ENCODE results near the gene LY6G6F.

The LY6G6F gene, protein sequence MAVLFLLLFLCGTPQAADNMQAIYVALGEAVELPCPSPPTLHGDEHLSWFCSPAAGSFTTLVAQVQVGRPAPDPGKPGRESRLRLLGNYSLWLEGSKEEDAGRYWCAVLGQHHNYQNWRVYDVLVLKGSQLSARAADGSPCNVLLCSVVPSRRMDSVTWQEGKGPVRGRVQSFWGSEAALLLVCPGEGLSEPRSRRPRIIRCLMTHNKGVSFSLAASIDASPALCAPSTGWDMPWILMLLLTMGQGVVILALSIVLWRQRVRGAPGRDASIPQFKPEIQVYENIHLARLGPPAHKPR

GRCh38 chr6:31706599-31706998, at the start of gene LY6G6F:
Gene LY6G6F (plus strand): TSS chr6:31706866. CDS start chr6:31706907, 41 bp downstream.
- DNase-seq, result no peak

- DNase-seq, result no peak
Observed at GRCh38 chr6:31657406-31658157, 49.1 kb upstream of the LY6G6F start.

DNA sequence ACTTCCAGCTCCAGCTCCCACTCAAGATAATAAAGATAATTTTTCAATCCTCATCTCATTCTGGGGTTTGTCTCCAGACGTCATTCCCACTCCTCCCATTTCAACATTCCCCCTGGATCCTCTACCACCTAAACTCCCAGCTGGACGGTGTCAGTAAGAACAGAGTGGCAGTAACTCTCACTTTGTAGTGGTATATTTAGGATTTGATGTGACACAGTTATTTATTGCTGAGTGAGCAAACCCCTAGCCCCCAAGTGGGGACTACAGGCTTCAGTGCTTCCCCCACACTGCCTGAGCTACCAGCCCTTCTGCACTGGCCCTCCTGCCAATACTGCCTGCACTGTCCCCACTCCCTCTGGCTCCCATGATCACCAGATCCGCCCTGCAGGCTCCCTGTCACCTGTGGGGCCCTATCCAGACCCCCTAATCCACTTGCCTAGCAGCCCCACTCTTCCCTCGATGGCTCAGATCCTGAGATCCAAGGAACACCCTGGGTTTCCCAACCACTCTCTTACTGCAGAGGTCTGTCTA, 48.4 kb upstream of the LY6G6F start:
- DNase-seq, result no peak

DNA sequence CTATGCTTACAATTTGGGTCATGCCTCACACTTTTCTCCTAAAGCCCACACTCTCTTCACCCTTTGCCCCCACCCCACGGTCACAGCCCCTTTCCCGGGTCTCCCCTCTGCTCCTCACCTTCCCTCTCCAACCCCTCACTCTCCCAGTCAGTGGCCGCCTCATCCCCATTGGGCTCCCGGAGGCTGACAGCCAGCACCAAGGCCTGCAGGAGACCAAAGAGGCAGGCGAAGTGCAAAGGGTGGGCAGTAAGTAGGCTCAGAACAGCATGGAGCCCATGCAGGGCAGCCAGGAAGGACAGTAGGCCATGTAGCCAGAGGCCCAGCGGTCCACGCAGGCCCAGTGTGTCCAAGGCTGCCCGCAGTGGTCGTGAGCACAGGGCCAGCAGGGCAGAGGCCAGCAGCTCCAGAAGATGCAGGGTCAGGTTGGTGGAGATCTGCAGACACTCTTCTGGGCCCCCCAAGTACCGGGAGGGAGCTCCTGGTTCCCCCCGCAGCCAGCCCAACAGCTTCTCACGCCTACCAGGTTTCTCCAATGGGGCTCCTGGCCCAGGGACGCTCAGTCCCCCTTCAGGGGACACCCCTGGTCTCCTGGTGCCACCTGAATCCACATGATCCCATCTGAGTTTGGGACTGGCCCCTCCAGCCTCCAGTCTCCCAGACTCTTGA, 47.5 kb upstream of the LY6G6F start:
- no peak for DNase-seq

DNA sequence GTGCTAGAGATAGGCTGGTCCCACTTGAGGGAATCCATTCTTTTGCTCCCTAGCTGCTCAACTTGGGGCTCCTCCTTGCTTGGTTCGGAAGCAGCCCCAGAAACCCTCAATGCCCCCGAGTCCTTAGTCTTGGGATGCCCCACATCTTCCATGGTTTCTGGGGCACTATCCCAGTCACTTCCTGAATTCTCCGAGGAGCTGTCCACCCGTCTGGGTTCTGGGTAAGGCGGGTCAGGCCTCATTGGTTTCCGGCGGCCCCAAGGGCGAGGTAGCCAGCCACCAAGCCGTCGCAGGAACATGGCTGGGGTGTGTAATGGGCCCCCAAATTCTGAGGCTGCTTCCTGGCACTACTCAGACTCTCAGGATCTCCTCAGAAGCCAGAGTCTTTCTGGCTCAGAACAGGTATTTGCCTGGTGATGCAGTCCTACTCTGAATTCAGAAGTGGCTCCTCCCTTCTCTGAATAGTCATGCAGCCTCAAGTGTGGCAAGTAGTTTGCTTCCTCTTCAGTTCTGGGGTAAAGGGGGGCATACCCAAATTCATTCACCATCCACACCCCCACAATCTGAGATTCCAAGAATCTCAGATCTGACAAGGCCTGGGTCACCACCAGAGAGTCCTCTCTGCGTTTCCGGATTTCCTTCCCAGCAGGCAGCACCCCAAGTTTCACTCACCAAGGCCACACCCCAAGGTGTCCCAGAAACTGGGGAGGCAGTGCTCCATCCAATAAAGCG, 46.9 kb upstream of the LY6G6F start:
- DNase-seq, result no peak

GRCh38 chr6:31660381-31661261, 46.0 kb upstream of the LY6G6F start, which contains the start of gene C6orf47:
Gene C6orf47 (minus strand): TSS chr6:31660778. CDS start chr6:31659947, 831 bp downstream.
- DNase-seq, result no peak

GRCh38 chr6:31661262-31662123, 45.2 kb upstream of the LY6G6F start:
- no peak for DNase-seq

DNA sequence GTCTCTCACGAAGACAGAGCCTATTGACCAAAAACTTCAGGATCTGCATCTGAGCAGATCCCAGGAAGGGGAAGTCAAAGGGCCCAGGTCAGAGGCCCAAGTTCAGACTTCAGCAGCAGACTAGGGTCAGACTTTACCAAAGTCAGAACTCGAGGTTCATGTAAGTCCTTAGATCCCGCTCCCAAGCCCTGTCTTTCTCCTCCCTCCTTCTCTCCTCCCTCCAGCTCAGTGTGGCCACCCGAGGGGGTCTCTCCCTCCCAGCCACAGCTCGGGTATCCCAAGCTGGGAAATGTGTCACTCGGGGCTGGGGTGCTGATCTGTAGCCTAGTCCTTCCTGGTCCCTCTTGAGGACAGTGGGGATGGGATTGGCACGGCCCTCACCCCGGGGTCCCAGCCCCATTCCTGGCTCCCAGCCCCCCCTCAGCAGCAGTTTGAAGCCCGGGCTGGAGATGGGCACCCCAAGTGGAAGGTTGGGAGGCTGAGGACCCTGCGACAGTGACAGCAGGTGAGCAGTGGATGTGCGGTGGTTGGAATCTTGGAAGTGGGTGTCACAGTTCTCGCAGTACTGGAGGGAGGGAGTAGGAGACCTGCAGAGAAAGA, 44.4 kb upstream of the LY6G6F start:
- DNase-seq, result no peak

DNA sequence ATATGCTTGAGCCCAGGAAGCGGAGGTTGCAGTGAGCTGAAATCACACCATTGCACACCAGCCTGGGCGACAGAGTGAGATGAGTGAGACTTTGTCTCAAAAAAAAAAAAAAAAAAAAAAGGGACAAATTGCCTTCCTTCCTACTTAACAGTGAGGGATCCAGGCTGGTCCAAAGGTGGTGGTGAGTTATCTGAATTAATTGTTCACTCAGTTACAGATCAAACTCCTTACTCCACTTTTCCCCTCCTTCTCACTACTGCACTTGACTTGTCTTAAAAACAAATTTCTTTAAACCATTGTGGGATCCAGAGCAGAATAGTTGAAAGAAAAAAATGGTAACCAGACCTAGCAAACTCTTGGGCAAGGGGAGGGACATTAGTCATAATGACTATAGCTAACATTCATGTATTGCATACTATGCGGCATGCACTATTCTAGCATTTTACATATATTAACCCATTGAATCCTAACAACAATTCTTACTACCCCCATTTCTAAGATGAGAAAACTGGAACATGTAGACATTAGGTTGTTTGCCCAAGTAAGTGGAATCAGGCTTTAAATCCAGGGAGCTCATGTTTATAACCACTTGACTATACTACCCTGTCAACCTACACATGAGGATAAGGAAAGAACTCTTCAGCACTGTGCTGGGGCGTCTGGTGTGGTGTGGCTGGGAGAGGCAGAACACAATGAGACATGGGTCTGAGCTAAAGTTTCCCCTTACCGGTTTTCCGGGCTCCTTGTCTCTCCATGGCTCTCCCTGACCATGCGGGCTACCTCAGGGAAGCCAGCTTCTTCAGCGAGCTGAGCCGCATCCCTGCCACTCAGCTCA, 43.3 kb upstream of the LY6G6F start:
- DNase-seq, result no peak

- no peak for DNase-seq
Observed at GRCh38 chr6:31663961-31664789, 42.5 kb upstream of the LY6G6F start.

GRCh38 chr6:31664790-31665500, 41.7 kb upstream of the LY6G6F start, which contains the start of gene GPANK1:
Gene GPANK1 (minus strand): TSS chr6:31664997. CDS start chr6:31664478, 519 bp downstream.
- DNase-seq, result peak; percentile 59

GRCh38 chr6:31665501-31666336, 40.9 kb upstream of the LY6G6F start, which contains the start of gene CSNK2B:
Gene CSNK2B (plus strand): TSS chr6:31666080. CDS start chr6:31666832, 752 bp downstream.
- DNase-seq, result peak; percentile 89

- DNase-seq, result no peak
Observed at GRCh38 chr6:31666337-31666965, 40.2 kb upstream of the LY6G6F start.

DNA sequence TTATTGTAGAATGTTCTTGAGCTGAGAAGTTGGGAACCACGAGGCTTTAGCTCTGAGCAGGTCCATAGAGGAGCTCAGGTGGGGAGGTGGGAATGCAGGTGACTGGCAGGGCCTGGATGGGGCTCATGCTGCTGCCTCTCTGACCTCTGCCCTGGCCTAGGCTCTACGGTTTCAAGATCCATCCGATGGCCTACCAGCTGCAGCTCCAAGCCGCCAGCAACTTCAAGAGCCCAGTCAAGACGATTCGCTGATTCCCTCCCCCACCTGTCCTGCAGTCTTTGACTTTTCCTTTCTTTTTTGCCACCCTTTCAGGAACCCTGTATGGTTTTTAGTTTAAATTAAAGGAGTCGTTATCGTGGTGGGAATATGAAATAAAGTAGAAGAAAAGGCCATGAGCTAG, 37.0 kb upstream of the LY6G6F start, which contains the start of gene LY6G5B:
Gene LY6G5B (plus strand): TSS at position 301 of the 400 bp plus-strand sequence. CDS start 975 bp downstream, outside the sequence.
- DNase-seq, result no peak

DNA sequence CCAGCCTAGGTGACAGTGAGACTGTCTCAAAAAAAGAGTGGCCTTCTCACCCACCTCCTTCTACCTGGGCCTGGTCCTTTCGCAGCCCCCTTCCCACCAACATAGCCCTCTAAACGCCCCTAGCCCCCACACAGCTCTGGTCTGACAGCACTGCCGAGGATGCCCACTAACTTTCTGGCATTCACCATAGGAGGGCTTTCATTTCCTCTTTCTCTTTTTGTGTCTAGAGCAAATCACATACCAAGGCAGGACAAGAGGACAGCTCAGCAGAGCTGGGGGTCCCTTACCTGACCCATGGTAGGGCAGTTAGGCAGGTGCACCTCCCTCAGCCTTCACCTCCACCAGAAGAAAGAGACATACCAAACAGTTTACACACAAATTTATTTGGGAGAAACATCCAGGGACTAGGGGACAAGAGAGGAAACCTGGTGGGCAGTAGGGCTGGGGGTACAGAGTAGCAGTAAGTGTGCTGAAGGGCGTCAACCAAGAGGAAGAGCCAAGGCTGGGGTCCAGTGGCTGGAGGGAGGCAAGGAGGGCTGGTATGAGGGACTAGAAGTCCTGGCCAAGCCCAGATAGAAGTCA, 30.3 kb upstream of the LY6G6F start:
- DNase-seq, result no peak

All from SIG-M5 (cell line).